22Rv1 (cell line): ENCODE results near the gene HES4.

ENCODE experiments used
- CTCF ChIP-seq: fragments of 450-650 bp; IDR thresholded peaks from 2 replicates; pipeline ENCODE4 v1.5.1; 2017; ENCODE audit warnings: mild to moderate bottlenecking
- ZFX ChIP-seq: fragments of 450-650 bp; IDR thresholded peaks from 2 replicates; pipeline ENCODE4 v1.6.1; 2017; ENCODE audit warnings: antibody characterized with exemption, borderline replicate concordance

GRCh38 chr1:956636-957035 lies 43.3 kb downstream of the HES4 start:
- no peak for TF ChIP-seq CTCF
- no peak for TF ChIP-seq ZFX
